HCT116 (cell line): ENCODE data around the gene PRKN. TPM values are rescaled to one million over a fixed set of nuclear protein-coding genes. Genes with fewer than 3 reads are reported as not detected.

Experiments used
- ATAC-seq: fragments of 200-7000 bp; cut with Tn5 transposase; 2 replicates; pipeline ENCODE4 v1.9.1; 2020; ENCODE audit warnings: mild to moderate bottlenecking, moderate library complexity
- BruUV-seq: library from RNA; stranded (reverse); fragments of 400-500 nt; replicated peaks from 2 replicates; lab custom pipeline; 2021; lab: Mats Ljungman, UMichigan
- CTCF ChIA-PET: fragments of 300-600 bp; sonication (Branson Sonifier 250); formaldehyde crosslinking; loops from one replicate; lab custom pipeline; 2021; ENCODE audit warnings: antibody characterized with exemption; lab: Charles Lee
- POLR2A ChIA-PET: fragments of 300-600, 350-600 bp; sonication (Branson Sonifier 250); formaldehyde crosslinking; loops from one replicate; lab custom pipeline; 2021; ENCODE audit warnings: antibody characterized with exemption; lab: Charles Lee
- RAD21 ChIA-PET, 2 experiments: fragments of 300-600 bp; sonication (Branson Sonifier 250); formaldehyde crosslinking; loops; one replicate each; lab custom pipeline; 2023; ENCODE audit warnings: low total read pairs in 2 of 2; ENCODE audit not compliant: uncharacterized antibody in 2 of 2, unreplicated experiment in 2 of 2, low non-redundant PET in 1 of 2; lab: Charles Lee
- DNase-seq: peaks from one replicate; pipeline ENCODE4 v3.0.0-alpha.2; 2010; ENCODE audit warnings: low read depth, low spot score
- H2AFZ ChIP-seq: fragments of 200-600 bp; shearing (Covaris generic), sonication (generic); 2 replicates; pipeline ENCODE4 v1.6.1; 2017; ENCODE audit warnings: low read depth, mixed run types, mixed read lengths, antibody characterized with exemption, low read length; ENCODE audit not compliant: poor library complexity, severe bottlenecking
- H3K27ac ChIP-seq: 2 replicates; pipeline ENCODE4 v1.5.1; 2012; ENCODE audit warnings: low read depth, low read length
- H3K27me3 ChIP-seq: fragments of 200-600 bp; sonication (generic); 2 replicates; pipeline ENCODE4 v1.6.1; 2016; ENCODE audit warnings: mixed run types, low read length, mixed read lengths; ENCODE audit not compliant: insufficient read depth
- H3K36me3 ChIP-seq, 2 experiments: fragments of 200-500 bp in 1 of 2; fragments of 200-600 bp in 1 of 2; sonication (Bioruptor generic) in 1 of 2; sonication (generic) in 1 of 2; 2 replicates each; pipeline versions ENCODE4 v1.5.1 to v1.6.1; 2014 to 2016; ENCODE audit warnings: low read length in 2 of 2, inconsistent platforms in 1 of 2, mixed read lengths in 1 of 2, mixed run types in 1 of 2; ENCODE audit not compliant: insufficient read depth in 2 of 2, control insufficient read depth in 1 of 2
- H3K4me1 ChIP-seq, 2 experiments: fragments of 200-600 bp in 1 of 2; sonication (generic) in 1 of 2; 2 replicates each; pipeline versions ENCODE4 v1.5.1 to v1.6.1; 2012 to 2017; ENCODE audit warnings: low read length in 2 of 2, inconsistent platforms in 1 of 2, mild to moderate bottlenecking in 1 of 2, mixed read lengths in 1 of 2, mixed run types in 1 of 2, moderate library complexity in 1 of 2; ENCODE audit not compliant: insufficient read depth in 2 of 2, control insufficient read depth in 1 of 2
- H3K4me2 ChIP-seq: fragments of 200-600 bp; sonication (generic); 2 replicates; pipeline ENCODE4 v1.6.1; 2017; ENCODE audit warnings: mixed run types, low read length, mixed read lengths
- H3K4me3 ChIP-seq, 2 experiments: fragments of 200-600 bp in 1 of 2; sonication (generic) in 1 of 2; replicated peaks in 1 of 2; 2 replicates each; pipeline ENCODE4 v1.5.1; 2011 to 2016; ENCODE audit warnings: low read length in 2 of 2, control low read depth in 1 of 2, low read depth in 1 of 2, mild to moderate bottlenecking in 1 of 2, mixed read lengths in 1 of 2, mixed run types in 1 of 2
- H3K79me2 ChIP-seq: fragments of 200-600 bp; sonication (generic); 2 replicates; pipeline ENCODE4 v1.6.1; 2017; ENCODE audit warnings: mild to moderate bottlenecking, mixed run types, low read length, moderate library complexity, mixed read lengths; ENCODE audit not compliant: insufficient read depth
- H3K9ac ChIP-seq: fragments of 200-600 bp; sonication (generic); 2 replicates; pipeline ENCODE4 v1.6.1; 2016; ENCODE audit warnings: low read length, mixed read lengths
- H3K9me2 ChIP-seq: fragments of 200-600 bp; sonication (generic), shearing (Covaris generic); 2 replicates; pipeline ENCODE4 v1.6.1; 2017; ENCODE audit warnings: mixed run types, mild to moderate bottlenecking, moderate library complexity; ENCODE audit not compliant: insufficient read depth
- H3K9me3 ChIP-seq, 2 experiments: fragments of 200-500 bp in 1 of 2; fragments of 200-600 bp in 1 of 2; sonication (Bioruptor generic) in 1 of 2; sonication (generic) in 1 of 2; 2 replicates each; pipeline ENCODE4 v1.6.1; 2014 to 2017; ENCODE audit warnings: low read length in 2 of 2, mixed read lengths in 2 of 2, inconsistent platforms in 1 of 2, low read depth in 1 of 2, mild to moderate bottlenecking in 1 of 2, mixed run types in 1 of 2, moderate library complexity in 1 of 2; ENCODE audit not compliant: control insufficient read depth in 1 of 2, insufficient read depth in 1 of 2
- H4K20me1 ChIP-seq: fragments of 200-600 bp; sonication (generic), shearing (Covaris generic); 2 replicates; pipeline ENCODE4 v1.6.1; 2017; ENCODE audit warnings: mixed run types, mild to moderate bottlenecking, moderate library complexity; ENCODE audit not compliant: insufficient read depth
- ATF3 ChIP-seq: IDR thresholded peaks from 2 replicates; pipeline ENCODE4 v1.6.1; 2012
- CTCF ChIP-seq, 3 experiments: fragments of 200-600 bp in 1 of 3; sonication (generic) in 1 of 3; IDR thresholded peaks in 2 of 3; conservative IDR thresholded peaks in 1 of 3; 2 replicates each; pipeline ENCODE4 v1.5.1; 2012 to 2017; ENCODE audit warnings: low read depth in 2 of 3, low read length in 2 of 3, antibody characterized with exemption in 1 of 3, borderline replicate concordance in 1 of 3, control low read depth in 1 of 3, mild to moderate bottlenecking in 1 of 3, mixed read lengths in 1 of 3, mixed run types in 1 of 3, moderate library complexity in 1 of 3; ENCODE audit not compliant: insufficient read depth in 1 of 3
- EGR1 ChIP-seq: IDR thresholded peaks from 2 replicates; pipeline ENCODE4 v1.6.1; 2012; ENCODE audit warnings: low read depth
- ELF1 ChIP-seq: IDR thresholded peaks from 2 replicates; pipeline ENCODE4 v1.6.1; 2012; ENCODE audit warnings: low read depth, borderline replicate concordance
- EZH2 ChIP-seq: fragments of 200-600 bp; sonication (generic); IDR thresholded peaks from 2 replicates; pipeline ENCODE4 v1.6.1; 2017; ENCODE audit warnings: antibody characterized with exemption, mixed run types
- EZH2phosphoT487 ChIP-seq: fragments of 200-600 bp; IDR thresholded peaks from 2 replicates; pipeline ENCODE4 v1.6.1; 2018; ENCODE audit warnings: antibody characterized with exemption, borderline replicate concordance
- FOSL1 ChIP-seq: IDR thresholded peaks from 2 replicates; pipeline ENCODE4 v1.6.1; 2012; ENCODE audit warnings: low read depth
- JUND ChIP-seq: IDR thresholded peaks from 2 replicates; pipeline ENCODE4 v1.6.1; 2012
- MAX ChIP-seq: IDR thresholded peaks from 2 replicates; pipeline ENCODE4 v1.6.1; 2012
- POLR2A ChIP-seq: IDR thresholded peaks from 2 replicates; pipeline ENCODE4 v1.7.0; 2011; ENCODE audit warnings: borderline replicate concordance; ENCODE audit not compliant: insufficient read depth, insufficient read length; ENCODE audit errors: extremely low read depth
- POLR2AphosphoS5 ChIP-seq: IDR thresholded peaks from 2 replicates; pipeline ENCODE4 v1.6.1; 2011; ENCODE audit warnings: mild to moderate bottlenecking, low read depth, low read length, moderate library complexity
- RAD21 ChIP-seq: IDR thresholded peaks from 2 replicates; pipeline ENCODE4 v1.6.1; 2012; ENCODE audit warnings: low read depth, mild to moderate bottlenecking
- REST ChIP-seq: IDR thresholded peaks from 2 replicates; pipeline ENCODE4 v1.6.1; 2012; ENCODE audit warnings: low read depth
- SP1 ChIP-seq: IDR thresholded peaks from 2 replicates; pipeline ENCODE4 v1.6.1; 2012; ENCODE audit warnings: low read depth
- intact Hi-C: fragments of 100-400 bp; cut with micrococcal nuclease; formaldehyde crosslinking; loops from 2 replicates; pipeline ENCODE4 v1.10.0; 2022
- total RNA-seq: library from RNA; stranded (reverse); gene quantifications from one replicate; pipeline ENCODE4 v1.2.1, GENCODE V29; 2021; ENCODE audit not compliant: unreplicated experiment

Gene PRKN
- total RNA-seq, 1 experiment from 2014 or later: 2.6 TPM

GRCh38 chr6:161941565-161941964, 786.0 kb downstream of the PRKN start:
- H3K36me3 ChIP-seq: no peaks in the 10 kb centered on the region
- no peak overlapping the region for H2AFZ ChIP-seq
- ChIA-PET CTCF (no interaction called here), RAD21 (no interaction called here), POLR2A (no interaction called here)
- H3K9me2 ChIP-seq: no peaks in the 10 kb centered on the region
- no peak overlapping the region for H3K9ac ChIP-seq
- DNase-seq (no peak), ATAC-seq (no peak)
- BruUV-seq: no TSS peak
- no peaks in the 10 kb centered on the region for H3K9me3 ChIP-seq
- no peaks in the 10 kb centered on the region for H3K79me2 ChIP-seq
- no peak overlapping the region for H3K4me3 ChIP-seq
- no peaks in the 10 kb centered on the region for H4K20me1 ChIP-seq
- H3K27ac ChIP-seq: no peak overlapping the region
- no peak overlapping the region for H3K4me2 ChIP-seq
- no peaks in the 10 kb centered on the region for H3K4me1 ChIP-seq
- no peaks in the 10 kb centered on the region for H3K27me3 ChIP-seq
- intact Hi-C loops: no loop called here
- TF ChIP-seq REST (no peak), JUND (no peak), SP1 (no peak), MAX (no peak), ATF3 (no peak), EZH2 (no peak)
- TF ChIP-seq, all 23 proteins: peak for 0

- H3K79me2 ChIP-seq: no peaks in the 10 kb centered on the region
- no peaks in the 10 kb centered on the region for H3K4me1 ChIP-seq
- intact Hi-C loops: no loop called here
- RAD21 ChIA-PET: no interaction called here
- H3K9ac ChIP-seq: no peak overlapping the region
- H3K27ac ChIP-seq: no peak overlapping the region
- no peaks in the 10 kb centered on the region for H3K27me3 ChIP-seq
- H4K20me1 ChIP-seq: no peaks in the 10 kb centered on the region
- no peak overlapping the region for H3K4me2 ChIP-seq
- H2AFZ ChIP-seq: no peak overlapping the region
- ATAC-seq (no peak), DNase-seq (no peak)
- H3K4me3 ChIP-seq: no peak overlapping the region
- H3K9me2 ChIP-seq: no peaks in the 10 kb centered on the region
- no peaks in the 10 kb centered on the region for H3K36me3 ChIP-seq
- no TSS peak for BruUV-seq
- CTCF ChIA-PET: no interaction called here
- POLR2A ChIA-PET: no interaction called here
- no peaks in the 10 kb centered on the region for H3K9me3 ChIP-seq
- TF ChIP-seq POLR2AphosphoS5 (no peak), ELF1 (no peak), EZH2 (no peak), FOSL1 (no peak), EZH2phosphoT487 (no peak), MAX (no peak), RAD21 (no peak), CTCF (IDR thresholded peaks at IDR 0.05 in 2 of 3, conservative IDR thresholded peaks at IDR 0.05 in 1 of 3; ENCODE audit: borderline replicate concordance in 1 of 3, insufficient read depth in 1 of 3, low read depth in 2 of 3, low read length in 2 of 3) (no peak), EGR1 (no peak), POLR2A (no peak)
Observed at GRCh38 chr6:161940519-161940918, 787.0 kb downstream of the PRKN start.
